Brain pericyte (primary cell): ENCODE data around the gene IRF9.

Source experiments
- DNase-seq: peaks from one replicate; pipeline ENCODE4 v3.0.0-alpha.2; 2012; ENCODE audit warnings: low read depth, low spot score

The IRF9 gene

DNA sequence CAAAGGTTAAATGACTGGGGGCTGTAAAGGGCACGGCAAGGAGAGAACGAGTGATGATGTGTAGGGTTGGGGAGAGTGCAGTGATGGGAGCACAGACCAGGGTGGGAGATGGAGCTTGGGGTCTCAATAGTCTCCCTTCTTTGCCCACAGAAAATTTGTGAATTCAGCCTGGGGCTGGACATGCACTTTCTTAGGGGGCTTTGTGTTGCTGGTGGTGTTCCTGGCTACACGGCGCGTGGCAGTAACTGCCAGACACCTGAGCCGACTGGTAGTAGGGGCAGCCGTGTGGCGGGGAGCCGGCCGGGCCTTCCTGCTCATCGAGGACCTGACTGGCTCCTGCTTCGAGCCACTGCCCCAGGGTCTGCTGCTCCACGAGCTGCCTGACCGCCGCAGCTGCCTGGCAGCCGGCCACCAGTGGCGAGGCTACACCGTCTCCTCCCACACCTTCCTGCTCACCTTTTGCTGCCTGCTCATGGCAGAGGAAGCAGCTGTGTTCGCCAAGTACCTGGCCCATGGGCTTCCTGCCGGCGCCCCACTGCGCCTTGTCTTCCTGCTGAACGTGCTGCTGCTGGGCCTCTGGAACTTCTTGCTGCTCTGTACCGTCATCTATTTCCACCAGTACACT is 28.9 kb upstream of the IRF9 start:
- no peak for DNase-seq

DNA sequence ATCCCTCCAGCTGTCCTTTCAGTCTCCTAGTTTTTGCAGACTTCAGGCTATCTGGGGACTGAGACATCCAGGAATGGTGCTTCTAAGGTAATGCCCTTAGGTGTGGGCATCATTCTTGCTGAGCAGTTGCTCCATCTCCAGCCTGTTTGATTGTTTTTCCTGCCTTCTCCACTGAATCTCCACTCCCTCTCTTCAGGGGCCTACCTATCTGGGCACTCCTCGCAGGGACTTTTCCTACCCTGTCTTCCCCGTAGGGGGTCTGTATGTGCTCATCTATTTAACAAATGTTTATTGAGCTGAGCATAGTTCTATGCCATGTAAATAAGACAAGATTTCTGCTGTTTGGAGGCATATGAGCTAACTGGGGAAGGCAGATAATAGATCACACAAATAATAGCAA is 28.1 kb upstream of the IRF9 start:
- DNase-seq = no peak

DNA sequence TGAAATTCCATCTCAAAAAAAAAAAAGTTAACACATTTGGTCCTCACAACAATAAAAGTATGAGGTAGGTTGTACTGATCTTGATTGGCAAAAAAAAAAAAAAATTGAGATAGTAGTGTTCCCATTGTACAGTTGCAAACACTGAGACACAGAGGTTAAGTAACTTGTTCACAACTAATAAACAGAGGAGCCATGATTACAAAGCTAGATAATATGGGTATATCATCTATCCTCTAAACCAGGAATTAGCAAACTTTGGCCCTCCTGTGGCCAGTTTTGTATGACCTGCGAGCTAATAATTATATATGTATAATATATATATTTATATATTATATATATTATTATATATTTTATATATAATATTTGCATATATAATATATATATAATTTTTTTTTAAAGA is 27.3 kb upstream of the IRF9 start:
- no peak for DNase-seq

DNA sequence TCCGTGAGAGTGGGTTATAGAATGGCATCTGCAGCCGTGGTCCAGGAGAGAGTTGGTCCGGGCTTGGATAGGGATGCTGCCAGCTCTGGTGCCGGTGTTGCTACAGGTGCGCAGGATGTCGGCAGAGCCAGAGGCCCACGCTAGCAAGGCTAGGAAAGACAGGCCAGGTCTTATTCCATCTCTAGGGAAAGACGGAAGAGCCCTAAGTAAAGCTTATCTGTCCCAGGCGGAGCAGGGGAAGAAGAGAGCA is 25.6 kb upstream of the IRF9 start:
- no peak for DNase-seq

DNA sequence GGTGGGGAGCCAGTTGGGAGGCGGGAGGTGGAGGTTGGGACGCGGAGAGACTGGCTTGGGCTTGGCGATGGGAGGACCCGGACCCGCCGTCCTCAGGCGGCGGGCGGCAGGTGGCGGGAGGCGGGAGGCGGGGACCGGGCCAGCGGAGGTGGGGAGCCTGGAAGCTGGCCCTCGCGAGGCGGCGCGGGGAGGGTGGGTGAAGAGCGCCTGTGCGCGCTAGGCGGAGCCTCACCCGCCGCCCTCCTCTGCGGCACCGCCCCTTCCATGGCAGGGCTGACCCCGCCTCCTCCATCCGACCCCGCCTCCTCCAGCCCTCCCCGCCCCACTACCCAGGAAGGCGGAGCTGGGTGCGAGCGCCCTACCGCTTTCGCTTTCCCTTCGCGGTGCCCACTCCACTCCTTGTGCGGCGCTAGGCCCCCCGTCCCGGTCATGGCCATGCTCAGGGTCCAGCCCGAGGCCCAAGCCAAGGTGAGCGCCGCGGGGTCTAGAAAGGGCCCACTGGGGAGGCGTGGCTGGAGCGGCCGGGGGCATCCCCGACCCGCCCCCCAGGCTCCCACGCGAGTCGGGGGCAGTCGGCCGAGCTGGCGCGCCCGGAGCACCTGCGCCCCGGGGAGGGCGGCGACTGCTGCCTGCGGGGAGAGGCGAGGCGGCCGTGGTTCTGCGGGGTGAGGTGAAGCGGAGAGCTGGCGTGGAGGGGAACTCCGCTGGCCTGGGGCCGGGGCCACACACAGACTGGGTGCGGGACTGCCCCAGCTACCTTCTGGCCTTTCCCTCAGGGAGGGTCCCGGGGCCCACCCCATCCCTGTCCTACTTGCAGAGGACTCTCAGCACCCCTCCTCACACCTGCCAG is 25.0 kb upstream of the IRF9 start, which contains the start of gene PSME1:
Gene PSME1 (plus strand): TSS at position 361 of the 850 bp plus-strand sequence. CDS start 69 bp downstream, at position 430.
- DNase-seq = peak; percentile 71

DNA sequence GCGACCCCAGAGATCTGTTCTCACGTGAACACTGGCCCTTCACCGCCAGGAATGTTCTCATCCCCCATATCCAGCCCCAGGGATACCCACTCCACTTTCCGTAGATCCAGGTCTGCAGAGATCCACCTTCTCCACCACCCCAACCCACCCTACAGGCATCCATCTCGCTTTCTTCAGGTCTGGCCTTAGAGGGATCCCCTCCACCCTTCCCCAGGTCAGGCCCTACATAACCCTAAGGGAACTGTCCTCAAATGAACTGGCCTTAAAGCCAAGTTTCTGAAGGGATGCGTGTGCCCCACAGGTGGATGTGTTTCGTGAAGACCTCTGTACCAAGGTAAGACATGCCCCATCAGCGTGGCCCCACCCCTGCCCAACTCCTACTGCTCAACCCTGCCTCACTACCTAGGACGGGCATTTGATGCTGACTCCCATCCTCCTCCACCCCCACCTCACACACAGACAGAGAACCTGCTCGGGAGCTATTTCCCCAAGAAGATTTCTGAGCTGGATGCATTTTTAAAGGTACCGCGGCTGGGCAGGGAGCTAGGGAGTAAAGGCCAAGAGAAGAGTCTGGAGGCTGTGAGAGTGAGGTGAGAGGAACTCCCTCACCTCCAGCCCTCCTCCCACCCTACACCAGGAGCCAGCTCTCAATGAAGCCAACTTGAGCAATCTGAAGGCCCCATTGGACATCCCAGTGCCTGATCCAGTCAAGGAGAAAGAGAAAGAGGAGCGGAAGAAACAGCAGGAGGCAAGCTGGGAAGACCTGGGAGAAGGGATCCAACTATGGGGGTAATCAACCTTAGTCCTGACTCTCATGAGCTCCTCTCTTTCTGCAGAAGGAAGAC is 24.2 kb upstream of the IRF9 start:
- DNase-seq = no peak

DNA sequence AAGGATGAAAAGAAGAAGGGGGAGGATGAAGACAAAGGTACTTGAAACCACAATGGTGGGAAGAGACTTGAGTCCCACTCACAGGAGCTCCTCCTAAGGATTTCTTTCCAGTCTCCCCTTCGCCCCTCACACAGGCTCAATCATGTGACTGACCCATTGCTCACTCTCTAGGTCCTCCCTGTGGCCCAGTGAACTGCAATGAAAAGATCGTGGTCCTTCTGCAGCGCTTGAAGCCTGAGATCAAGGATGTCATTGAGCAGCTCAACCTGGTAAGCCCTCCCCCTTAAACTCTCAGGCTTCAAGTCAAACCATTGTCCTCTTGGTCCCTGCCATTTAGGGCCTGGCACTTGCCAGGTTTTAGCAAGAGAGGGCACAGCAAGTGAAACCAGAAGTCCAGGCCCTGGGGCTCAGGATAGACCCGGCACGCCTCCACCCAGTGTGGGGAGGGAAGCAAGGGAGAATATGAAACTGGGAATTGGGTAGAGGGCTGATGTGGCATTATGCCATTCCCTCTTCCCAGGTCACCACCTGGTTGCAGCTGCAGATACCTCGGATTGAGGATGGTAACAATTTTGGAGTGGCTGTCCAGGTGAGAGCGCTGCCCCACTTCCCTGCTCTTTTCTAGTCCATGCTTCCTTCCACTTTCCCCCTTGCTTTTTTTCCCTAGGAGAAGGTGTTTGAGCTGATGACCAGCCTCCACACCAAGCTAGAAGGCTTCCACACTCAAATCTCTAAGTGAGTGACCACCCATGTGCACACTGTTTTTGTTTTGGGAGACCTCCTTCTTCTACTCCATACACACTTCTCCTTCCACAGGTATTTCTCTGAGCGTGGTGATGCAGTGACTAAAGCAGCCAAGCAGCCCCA is 23.3 kb upstream of the IRF9 start:
- DNase-seq = no peak

DNA sequence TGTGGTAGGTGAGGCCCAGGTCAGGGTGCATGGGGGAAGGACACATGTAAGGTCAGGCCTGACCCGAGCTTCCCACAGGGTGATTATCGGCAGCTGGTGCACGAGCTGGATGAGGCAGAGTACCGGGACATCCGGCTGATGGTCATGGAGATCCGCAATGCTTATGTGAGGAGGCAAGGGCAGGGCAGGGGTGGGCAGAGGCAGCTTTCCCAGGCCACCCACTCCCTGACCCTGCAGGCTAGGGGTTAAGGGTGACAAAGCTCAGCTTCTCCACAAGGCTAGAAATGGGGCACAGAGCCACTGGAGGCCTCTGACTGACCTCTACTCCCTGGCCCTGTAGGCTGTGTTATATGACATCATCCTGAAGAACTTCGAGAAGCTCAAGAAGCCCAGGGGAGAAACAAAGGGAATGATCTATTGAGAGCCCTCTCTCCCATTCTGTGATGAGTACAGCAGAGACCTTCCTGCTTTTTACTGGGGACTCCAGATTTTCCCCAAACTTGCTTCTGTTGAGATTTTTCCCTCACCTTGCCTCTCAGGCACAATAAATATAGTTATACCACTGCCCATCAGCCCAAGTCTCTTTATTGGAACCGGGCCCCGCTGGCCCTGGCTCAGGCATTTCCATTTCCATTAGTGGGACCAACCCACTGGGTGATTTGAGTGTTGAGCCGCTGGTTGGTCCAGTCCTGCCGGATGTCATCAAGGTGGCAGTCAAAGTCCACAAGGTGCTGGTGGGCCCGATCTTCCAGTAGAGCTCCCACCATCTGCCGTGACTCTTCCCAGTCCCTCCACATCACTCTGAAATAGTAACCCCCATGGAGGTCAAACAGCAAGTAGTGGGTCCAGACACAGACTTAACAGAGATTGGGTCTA is 22.4 kb upstream of the IRF9 start:
- no peak for DNase-seq

DNA sequence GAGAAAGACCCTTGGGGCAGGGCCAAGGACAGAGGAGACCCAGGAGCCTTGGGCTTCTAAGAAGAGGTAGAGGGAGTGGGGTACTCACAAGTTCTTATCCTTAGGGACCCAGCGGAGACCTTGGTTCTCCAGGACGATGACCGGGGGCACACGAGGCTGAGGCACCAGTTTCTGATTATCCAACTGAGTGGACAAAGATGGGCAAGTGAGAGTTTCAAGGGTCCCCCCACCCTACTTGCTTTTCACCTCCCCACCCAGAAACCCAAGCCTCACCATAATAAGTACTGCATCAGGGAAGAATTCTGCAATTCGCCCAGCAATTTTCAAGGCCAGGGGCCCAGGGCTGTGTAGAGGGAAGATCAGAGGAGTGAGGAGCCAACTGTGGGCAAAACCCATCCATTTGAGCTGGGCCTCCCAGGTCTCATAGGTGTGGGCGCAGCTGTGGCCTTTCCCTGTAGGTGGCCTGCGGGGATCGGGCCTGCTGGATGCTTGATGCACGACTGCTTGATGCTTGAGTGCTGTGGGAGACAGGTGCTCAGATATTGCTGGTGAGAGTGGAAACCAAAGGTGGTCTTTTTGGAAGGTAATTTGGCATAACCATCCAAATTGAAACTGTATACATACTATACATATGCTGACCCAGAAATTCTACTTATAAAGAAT is 21.7 kb upstream of the IRF9 start:
- no peak for DNase-seq

DNA sequence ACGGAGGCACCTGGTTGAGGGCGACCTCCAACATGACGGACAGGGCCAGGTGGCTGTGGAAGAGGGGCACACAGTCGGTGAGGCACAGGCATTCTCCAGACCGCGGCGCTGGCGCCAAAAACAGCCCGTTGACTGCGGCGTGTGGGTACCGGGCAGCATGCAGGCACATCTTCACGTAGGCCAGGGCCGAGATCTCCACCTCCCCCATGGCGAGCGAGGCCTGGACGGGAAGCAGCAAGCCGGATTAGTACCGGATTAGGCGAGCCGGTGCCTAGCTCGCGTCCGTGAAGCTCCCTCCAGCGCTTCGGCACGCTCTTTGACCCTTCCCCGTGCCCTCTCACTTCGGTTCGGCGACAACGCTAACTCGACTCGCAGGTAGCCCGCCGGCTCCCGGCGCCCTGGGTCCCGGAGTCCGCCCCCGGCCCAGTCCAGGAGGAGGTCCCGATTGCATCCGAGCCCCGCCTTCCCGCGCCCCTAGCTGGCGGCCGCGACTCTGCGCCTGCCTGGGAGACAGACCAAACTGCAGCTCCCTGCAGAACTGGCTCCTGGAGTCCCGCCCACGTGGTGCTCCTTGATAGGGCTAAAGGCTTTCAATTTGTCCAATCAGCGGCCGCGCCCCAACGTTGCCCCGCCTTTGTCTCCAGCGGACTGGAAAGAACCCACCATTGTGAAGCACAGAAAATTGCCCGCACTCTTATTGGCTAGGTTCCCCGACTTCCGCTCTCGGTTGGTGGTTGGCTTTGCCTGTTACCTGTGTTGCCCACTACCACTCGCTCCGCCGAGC is 19.8 kb upstream of the IRF9 start, which contains the start of gene EMC9:
Gene EMC9 (minus strand): TSS at position 495 of the 784 bp plus-strand sequence. CDS start 287 bp downstream, at position 208.
- peak; percentile 96 for DNase-seq

DNA sequence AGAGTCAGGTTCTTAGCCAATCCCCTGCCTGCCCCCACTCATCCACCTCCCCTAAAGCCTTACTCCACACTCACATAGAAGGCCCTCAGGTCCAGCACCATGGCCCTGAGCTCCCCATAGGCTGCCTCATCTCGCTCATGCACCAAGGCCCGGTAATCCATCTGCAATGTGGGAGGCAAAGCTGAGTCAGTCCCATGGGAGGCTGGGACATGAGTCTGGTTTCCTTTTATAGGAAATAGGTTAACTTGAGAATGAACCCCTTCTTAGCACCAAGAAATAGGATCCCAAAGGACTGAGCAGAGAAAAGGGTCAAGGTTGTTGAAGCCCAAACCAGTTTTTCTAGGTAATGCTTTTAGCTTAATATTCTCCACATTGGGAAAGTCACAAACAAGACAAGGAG is 17.6 kb upstream of the IRF9 start:
- DNase-seq = no peak

DNA sequence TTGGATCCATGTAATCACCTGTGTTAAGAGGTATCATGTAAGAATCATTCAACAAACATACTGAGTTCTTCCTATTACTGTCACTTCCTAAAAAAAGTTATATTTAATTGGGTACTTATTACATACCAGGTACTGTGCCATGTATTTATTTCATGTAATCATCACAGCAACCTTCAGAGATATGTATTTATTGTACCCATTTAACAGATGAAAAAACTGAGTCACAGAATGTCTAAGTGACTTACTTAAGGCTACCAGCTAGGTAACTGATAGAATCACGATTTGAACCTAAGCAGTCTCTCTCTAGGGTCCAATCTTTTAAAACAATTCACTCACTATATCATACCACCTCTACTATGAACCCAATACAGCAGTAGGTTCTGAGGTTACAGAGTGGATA is 16.6 kb upstream of the IRF9 start:
- DNase-seq = no peak

DNA sequence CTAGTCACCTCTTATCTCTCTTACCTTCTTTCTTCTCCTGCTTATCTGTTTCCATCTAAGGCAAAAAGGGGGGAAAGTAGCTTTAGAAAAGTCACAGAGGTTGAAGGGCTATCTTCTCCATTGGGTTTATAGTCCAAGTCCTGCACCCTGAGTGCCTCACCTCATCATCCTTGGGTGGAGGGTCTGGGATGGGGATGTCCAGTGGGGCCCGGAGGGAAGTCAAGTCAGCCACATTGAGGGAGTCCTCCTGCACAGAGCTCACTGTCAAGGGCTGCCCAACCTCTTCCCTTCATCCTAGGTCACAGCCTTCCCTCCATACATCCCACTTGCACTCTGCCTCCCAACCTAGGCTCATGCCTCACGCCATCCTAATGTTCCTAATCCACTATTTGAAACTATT is 15.8 kb upstream of the IRF9 start:
- DNase-seq = no peak

DNA sequence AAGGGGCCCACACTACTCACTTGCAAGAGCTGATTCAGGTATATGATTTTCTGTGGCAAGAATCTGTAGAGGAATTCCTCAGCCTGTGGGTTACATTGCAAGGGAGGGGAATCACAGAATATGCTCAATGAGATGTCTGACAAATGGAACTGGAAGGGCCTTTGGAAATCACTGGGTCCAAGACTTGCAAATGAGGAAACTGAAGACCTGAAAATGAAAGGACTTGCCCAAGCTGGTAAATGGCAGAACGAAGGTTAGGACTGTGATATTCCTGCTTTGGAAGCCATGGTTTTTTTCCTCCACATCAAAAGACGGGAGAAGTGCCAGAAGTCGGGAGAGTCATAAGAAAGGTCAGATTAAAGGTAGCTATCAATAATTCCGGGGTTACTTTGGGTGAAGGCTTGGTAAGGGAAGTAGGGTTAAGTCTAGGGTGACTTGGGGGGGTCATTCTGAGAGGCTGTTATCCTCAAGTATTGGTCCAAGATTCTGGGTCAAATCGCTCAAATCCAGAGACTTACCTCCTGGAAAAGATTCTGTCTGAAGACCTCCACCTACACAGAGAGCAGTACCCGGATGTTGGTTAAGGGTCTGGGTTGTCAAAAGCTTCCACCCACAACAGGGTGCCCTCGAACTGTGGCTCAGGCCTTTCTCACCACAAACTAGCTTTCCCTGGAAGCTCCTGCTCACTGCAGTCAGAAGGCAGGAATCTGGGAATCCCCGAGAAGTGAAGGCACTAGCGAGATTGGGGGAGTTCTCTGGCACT is 15.2 kb upstream of the IRF9 start:
- DNase-seq = no peak

DNA sequence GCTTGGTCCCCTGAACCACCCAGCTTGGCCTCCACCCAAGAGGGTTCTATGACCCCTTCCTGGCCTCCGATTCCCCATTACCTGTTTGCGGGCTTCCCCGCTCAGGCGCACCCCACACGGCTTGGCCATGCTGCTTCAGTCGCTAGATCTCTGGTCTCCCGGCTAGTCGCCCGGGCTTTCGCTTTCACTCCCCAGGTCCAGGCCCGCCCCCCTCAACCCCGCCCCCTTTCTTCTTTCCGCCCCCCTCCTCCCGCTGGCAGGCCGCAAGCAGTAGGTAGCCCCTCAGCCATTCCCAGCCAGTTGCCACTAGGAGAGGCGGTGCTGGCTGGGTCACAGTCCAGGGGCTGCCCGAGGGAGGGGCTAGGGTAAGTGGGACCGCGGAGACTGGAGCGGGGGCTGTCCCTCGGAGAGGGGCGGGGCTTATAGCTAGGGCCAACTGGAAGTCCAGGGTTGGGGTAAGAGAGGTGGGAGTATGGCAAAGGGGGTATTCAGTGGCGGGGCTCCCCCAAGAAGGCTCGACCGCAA is 14.6 kb upstream of the IRF9 start, which contains the start of gene PSME2:
Gene PSME2 (minus strand): TSS at position 158 of the 525 bp plus-strand sequence. CDS start 29 bp downstream, at position 129.
- peak; percentile 89 for DNase-seq

DNA sequence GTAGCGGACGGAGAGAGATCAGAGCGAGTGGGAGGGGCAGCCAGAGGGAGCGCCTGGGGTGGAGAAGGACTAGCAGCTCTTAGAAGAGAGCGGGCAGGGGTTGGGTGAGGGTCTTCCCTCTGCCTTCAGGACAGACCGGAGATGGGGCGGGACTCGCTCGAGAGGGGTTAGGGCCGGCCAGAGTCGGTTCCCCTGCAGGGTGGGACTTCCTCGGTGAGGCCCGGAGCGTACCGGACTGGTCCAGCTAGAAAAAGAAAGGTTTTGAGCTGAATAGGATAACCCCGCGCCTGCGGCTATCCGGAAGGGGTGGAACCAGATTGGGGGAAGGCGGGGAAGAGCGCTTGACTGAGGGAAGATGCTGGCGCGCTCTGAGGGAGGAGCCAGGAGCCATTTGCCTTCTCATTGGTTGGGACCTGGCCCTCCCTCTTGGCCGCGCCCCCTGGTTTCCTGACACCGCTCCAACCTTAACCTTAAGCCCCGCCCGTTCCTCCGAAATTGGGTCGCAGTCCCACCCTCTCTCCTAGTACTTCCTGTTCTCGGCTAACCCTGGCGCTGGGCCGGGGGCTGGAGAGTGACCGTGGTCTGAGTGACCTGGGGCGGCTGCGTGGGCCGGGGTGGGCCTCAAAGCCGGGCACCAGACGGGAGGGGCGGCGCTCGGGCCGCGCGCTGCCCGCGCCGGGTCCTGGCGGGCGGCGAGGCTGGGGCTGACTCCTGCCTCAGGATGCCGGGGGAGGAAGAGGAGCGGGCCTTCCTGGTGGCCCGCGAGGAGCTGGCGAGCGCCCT is 13.9 kb upstream of the IRF9 start, which contains the start of gene RNF31:
Gene RNF31 (plus strand): TSS at position 521 of the 783 bp plus-strand sequence. CDS start 201 bp downstream, at position 722.
- peak; percentile 93 for DNase-seq
